Activated CD4-positive, alpha-beta T cell treated with anti-CD3 and anti-CD28 coated beads for 48 hours (primary cell): ENCODE measurements around the gene ARFGAP2.

Source experiments
- DNase-seq: peaks from one replicate; pipeline ENCODE4 v3.0.0-alpha.2; 2020

Gene ARFGAP2

DNA sequence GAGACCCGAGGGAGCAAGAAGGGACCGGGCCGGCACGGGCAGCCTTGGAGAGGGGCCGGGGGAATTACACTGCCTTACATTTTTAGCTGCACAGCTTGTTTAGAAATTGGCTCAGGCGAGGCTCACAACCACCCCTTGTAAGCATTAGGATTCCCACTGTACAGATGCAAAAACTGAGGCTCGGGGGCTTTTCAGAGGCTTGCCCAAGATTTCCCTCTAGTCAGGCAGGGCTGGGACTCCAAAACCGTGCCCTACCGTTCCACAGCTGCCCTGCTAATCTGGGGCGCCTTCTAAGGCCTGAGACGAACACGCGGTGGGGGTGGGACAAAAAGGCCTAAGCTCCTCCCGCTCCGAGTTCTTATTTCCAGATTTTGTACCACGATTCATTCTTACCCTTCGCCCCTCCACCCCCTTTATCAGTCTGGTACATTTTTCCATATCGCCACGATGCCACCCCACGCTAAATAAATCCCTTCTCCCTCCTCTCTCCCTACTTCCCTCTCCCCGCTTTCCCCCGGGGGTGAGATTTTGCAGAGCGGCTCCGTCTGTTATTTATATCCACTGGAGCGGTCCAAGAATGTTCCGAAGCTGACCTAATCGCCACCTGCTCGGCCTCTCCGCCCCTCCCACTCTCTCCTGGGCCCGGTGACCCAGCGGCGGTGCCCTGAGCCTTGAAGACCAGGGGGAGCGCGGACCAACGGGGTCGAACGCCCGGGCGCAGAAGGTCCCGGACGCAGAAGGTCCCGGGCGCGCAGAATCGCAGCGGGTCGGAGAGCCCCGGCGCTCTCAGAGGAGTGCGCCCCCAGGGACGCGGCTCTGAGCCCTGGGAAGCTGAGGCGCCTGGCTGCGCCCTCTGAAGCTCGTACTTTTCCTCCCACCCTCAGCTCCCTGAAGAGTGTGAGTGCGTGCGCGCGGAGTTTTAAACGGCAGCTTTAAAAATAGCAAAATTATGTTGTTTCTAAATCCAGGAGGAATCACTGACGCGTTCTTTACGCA, 10.3 kb upstream of the ARFGAP2 start:
- peak; percentile 74 for DNase-seq

DNA sequence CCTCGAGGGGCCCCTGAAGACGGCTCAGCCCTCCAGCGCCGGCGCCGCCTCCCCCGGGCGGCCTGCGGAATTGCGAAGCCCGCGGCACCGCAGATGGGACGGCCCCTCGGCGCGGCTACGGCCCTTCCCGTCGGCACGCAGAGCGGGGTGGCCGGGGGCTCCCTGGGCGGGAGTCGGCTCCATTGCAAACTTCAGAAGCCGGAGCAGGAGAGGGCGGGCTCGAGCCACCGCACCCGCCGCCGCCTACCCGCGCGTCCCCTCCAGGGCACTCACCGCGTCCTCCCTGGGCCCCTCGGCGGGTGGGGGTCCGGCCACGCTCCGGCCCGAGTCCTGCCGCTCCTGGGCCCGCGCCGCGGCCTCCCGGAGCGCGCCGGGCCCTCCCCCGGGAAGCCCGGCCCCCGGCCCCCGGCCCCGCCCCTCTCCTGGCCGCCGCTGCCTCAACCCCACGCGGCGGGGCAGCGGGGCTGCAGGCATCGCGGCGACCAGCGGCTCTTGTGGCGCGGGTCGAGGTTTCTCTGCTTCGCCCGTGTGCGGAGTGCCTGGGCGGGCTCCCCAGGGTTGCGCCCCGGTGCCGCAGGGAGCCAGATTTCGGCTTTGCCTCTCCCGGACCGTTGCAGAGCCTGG, 9.5 kb upstream of the ARFGAP2 start, which contains the start of gene PACSIN3:
Gene PACSIN3 (minus strand): TSS at position 359 of the 624 bp plus-strand sequence. CDS start 3,707 bp downstream, outside the sequence.
- DNase-seq = peak; percentile 55

DNA sequence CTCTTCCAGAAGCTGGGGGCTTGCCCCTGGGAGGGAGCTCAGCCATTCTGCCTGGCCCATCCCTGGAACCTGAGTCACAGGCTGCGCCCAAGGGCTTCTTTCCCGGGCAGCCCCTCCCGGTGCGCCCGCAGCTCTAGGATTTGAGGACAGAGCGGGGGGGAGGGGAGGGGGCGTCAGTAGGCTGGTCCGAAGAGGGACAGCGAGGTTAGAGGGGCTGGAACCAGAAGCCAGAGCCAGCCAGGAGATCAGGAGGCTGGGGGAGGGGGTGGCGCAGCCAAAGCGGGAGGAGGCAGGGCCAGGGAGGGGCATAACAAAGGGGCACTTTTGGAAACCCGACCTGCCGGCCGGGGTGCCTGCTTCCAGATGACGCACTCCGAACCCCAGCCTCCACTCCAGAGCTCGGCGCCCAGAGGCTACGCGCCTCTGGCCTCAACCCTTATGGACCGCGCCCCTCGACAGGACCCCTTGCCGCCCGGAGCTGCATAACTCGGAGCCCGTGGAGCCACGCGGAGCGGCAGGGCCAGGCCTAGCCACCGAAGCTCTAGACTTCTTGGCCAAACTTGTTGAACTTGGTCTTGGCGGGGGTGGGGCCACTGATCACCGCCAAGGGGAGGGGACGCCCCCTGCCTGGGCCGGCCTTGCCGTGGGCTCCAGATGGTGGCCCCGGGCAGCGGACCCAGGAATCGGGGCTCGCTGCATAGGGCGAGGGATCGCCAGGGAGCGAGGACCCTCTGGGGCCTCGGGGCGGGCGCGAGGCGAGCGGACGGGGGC, 8.8 kb upstream of the ARFGAP2 start:
- peak; percentile 27 for DNase-seq

DNA sequence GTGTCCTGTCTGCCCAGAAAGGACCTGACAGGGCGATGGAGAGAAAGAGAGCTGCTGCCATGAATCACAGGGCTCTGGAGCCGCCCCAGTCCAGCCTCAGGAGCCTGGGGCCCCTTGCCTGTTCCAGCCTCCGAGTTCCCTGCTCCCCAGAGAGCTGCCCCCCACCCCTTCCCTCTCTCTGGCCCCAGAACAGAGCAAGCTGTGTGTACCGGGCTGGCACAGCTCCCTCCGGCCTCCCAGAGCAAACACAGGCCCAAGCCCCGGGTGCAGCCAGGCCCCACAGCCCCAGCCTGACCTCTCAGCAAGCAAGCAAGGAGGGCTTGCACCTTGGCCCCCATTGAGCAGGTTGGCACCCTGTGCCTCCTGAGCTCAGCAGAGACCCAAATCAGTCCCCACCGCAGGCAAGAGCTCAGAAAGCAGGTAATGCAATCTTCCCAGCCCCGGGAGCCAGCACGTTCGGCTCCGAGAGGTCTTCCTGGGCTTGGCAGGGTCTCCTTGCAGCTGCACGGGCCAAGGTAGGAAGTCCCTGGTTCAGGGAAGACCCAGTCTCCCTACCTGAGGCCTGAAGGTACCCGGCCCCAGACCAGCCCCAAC, 8.1 kb upstream of the ARFGAP2 start:
- DNase-seq = no peak

DNA sequence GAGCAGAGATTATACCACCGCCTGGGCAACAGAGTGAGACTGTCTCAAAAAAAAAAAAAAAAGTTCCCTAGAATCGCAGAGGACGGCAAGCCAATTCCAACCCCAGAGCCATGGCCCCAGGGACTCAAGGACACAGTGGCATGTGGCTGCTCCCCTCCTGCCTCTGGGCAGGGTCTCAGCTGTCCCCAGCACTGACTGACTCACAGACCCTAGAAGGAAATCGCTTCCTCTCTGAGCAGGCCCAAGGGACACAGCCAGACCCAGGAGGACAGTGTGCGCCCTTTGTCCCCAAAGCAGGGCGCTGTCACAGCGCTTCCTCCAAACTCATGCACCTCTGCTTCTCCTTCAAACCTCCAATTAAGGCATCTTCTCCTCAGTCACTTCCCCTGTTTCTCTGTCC, 7.3 kb upstream of the ARFGAP2 start:
- DNase-seq = no peak

DNA sequence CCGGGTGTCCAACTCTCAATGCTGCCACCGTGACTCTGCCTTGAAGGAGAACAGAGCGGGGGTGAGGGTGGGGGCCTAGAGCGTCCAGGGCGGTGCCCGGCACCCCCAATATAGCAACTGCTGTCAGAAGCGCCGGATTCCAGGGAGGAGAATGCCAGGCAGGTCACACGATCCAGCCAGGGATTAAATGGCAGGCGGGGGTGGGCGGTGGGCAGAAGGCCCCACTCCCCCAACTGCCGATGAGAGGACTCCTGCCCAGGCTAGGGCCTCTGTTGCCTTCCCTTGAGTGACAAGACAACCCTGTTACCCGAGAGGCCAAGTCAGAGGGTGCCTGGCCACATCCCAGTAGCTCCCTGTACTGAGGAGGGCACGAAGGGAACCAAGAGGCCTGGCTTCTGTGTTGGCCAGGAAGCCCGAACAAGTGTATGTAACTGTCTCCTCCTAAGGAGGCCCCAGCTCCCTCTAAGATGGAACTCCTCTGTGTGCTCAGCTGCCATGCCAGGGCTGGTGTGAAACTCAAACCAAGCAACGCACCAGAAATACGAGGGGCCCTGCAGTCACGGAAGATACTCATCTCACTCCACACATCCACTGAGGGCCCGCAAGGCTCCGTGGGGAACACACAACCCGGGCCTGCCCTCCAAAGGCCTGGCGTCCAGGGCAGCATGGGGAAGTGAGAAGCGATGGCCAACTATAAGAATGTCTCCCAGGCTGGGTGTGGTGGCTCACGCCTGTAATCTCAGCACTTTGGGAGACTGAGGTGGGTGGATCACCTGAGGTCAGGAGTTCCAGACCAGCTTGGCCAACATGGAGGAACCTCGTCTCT, 6.6 kb upstream of the ARFGAP2 start:
- no peak for DNase-seq

DNA sequence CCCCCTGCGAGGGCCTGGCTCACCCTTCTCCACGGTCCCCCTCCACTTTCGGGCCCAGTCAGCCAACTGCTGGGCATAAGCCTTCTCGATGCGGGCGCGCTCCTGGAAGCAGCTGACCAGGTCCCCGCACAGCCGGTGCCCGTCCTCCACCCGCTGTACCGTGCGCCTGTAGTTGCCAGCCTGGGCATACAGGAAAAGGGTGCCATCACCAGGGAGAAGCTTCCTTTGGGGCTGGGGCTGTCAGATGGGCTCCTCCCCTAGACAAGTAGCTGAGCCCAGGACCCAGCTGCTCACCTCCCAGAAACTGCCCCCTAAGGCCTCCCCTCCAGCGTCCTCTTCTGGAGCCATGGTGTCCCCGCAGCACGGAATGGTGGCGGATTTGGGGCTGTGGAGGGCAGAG, 5.7 kb upstream of the ARFGAP2 start:
- DNase-seq = no peak

DNA sequence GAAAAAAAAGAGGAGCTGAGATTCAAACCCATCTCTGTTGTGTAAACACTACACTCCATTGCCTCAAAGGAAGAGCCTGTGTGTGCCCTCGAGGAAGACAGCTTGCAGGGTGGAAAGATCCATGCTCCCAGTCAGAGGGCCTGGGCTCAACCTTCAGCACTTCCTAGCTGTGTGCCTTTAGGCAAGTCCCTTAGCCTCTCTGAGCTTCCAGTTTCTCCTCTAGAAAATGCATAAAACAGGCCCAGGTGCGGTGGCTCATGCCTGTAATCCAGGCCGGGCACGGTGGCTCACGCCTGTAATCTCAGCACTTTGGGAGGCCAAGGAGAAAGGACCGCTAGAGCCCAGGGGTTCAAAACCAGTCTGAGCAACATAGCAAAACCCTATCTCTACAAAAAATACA, 4.6 kb upstream of the ARFGAP2 start:
- no peak for DNase-seq

DNA sequence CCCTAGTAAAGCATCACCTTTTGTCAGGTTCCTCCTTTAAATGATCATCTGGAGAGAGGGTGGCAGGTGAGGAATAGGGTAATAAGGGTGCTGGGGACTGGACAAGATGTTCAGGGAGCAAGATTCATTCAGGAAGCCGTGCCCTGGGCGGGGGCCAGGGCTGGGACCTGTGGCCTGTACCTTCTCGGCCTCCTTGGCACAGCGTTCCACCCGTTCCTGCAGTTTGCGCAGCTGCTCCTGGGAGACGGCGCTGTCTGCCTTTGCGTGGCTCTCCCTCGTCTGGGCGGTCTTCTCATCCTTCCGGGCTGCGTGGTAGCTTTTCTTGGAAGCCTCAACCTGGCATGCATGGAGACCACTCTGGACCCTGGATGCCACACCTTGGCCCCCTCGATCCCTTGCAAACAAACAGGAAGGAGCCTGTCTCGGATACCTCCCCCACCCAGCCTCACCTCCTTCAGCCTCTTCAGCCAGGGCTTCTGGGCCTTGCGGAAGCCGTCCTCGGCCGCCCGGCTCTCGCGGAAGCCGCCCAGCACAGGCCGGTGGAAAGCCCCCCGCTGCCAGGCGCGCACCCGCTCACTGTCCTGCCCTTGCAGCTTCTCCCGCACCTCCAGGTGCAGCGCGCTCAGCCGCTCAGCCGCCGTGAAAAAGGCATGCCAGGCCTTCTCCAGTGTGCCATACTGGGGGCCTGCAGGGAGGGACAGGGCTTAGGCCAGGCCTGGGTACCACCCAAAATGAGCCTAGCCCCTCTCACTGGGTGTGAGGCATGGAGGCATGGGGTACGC, 3.5 kb upstream of the ARFGAP2 start:
- DNase-seq = no peak

DNA sequence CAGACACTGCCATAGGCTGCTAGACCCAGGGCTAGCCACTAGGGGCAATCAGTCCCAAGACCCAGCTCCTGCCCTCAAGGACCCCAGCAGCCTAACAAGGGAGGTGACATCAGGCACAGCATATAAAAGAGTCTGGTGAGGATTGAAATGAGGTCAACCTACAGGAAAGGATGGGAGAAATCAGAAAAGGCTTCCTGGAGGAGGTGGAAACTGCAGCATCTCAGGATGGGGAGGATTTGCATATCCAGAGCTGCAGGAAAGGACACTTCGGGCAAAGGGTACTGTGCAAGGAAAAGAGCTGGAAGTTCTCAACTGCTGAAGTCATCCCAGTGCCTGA, 2.9 kb upstream of the ARFGAP2 start:
- peak; percentile 67 for DNase-seq

DNA sequence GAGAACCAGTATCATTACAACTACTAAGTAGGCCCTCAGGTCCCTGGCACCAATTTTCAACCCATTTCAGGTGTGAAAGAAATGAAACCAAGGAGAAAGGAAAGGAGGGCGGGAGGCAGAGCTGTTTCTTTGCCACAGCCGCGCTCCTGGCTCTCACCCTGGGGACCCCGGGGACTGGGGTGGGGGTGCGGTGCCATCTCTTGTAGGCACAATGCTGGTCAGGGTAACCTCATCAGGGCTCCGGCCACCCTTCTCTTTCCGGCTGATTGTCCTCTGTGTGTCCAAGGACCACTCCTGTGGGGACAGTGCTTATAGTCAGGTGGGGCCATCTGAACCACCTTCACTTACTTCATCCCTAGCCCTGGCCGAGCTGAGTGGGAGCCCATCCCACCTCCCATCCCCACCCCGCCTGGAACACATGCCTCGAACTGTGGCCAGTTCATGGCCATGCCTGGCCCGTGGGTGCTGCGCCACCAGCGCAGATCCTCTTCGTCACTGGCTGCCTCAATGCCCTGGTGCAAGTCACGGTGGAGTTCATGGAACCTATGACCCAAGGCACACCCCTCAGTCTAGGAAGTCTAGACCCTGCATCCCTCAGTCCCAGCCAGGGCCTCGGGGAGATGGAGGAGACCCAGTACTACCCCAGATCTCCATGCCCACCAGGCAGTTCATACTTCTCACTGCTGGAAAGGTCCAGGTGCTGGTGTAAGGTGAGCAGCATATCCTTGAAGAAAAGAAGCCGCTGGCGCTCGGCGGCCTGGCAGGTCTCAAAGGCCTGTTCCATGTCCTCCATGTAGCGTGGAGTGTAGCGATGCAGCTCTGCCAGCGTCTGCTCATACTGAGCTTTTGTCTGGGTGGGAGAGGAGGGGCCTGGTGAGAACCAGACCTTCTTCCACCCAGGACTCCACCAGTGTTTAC, 2.3 kb upstream of the ARFGAP2 start:
- DNase-seq = no peak

DNA sequence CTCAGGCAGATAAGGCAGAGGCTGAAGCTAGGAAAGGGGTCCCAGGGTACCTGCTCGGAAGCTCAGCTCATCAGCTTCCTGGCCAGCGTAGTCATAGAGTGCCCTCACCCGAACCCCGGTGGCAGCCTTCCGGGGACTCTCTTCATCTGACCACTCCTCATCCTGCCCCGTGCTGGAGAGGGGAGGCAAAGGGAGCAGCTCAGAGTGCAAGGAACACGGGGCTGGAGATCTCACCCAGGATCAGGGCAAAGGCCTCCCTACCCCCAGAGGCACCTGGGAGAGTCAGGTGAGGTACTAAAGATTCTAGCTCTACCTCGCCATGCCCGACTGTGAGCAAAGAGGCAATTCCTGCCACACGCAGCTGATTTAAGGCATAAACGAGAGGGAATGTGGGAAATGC, 1.6 kb upstream of the ARFGAP2 start:
- DNase-seq = no peak

DNA sequence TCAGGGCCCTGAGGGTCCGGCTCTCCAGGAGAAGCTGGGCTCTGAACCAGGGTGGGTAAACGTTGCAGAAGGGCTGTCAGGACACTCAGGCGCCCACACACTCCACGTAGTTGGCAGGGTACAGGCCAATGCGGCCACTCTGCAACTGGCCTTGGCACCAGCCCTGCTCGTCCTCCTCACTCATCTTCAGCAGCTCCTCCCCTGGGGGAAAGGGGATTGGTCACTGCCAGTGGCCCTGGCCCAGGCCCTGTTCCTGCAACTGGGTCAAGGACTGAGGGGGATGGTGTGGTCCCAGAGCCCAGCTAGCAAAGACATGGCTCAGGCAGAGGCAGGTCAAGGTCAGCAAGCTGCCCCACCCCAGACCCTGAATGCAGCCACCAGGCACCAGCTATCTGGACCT, 1.2 kb upstream of the ARFGAP2 start:
- no peak for DNase-seq

DNA sequence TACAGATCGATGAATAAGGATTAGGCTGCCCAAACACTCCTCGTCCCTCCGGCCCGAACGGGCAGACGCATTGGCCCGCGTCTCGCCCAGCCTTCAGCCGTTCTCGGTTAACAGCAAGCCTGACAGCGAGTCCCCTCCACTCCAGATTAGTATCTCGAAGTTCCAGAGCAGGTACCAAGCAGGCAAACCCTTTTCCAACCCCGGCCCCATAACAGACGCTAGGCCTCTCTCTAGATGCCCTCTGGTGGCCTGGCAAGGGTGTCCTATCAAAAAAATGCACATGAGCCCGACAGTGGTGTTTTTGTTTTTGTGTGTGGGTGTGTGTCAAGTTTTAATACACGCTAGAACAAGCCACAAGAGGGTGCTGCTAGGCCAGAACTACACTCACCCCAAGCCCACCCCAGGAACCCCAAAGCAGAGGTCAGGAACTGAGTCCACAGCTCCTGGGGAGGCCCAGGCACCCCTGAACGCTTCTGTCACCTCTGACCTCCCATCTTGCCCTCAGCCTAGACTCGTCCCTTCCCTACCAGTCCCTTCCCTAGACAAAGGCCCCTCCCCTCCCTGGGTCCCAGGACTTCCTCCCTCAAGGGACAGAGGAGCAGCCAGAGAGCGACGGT, 658 bp upstream of the ARFGAP2 start:
- peak; percentile 78 for DNase-seq

DNA sequence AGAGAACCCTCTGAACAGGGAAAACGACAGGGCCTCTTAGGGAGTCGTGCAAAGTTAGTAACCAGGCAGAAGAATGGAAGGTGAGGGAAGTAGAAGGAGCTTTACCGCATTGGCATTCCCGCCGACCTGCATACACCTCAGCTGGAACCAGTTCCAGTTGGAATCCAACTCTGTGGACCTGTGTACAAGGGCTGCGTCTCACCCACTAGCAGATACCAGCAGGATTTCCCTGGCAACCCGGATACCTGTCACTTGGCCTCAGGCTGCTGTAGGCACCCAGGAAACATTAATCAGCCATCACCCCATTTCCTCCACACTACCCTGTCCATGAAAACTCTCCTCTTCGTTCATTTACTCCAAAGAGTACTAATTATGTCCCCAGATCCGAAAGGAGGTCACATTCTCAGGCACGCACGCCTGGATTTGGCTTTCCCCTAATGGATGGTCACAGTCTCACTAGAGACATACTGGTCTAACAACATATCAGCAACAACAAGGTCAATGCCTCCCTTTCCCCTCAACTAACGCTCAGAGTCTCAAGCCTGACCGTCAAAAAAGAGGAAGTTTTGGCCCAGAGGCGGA, 842 bp downstream of the ARFGAP2 start:
- no peak for DNase-seq

DNA sequence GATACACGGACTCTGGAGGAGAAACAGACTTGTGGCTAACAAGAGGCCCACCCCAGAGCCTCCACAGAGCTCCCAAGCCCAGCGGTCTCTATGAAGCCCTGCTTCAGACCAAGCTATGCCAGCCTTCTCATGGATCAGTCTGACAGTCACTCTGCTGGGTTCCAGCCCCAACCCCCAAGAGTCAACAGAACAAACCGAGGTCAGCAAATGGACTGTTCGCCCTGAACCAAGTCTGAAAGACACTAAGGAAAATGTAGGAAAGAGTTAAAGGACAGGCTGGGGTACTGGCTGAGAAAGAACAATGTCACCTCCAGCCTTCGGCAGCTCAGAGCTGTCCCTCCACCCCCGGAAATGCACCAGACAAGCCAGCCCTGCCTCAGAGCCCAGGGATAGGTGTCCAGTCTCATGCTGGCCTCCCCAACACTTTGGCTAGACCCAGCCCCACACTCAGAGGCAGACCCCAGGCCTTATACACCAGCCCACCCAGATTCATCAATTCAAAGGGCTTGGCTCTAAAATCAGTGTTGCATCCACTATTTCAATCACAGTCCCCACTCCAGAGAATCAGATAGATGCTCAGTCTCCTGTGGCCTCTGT, 3.8 kb downstream of the ARFGAP2 start:
- no peak for DNase-seq

DNA sequence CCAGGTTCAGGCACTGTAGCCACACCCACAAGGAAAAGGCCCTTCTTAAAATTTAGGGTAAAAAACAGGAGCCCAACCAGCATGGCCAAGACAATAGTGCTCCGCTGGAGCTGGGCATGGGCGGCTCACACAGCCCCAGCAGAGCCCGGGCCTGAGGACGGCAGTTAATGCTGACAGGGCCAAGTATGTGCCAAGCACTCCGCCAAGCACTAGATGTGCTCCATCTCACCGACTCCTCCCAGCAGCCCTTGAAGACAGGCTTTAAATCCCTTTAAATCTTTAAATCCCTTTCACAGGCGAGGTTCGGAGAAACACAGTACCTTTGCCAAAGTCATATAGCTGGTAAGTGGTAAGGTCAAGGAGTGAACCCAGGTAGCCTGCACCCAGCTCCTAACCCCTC, 4.8 kb downstream of the ARFGAP2 start:
- DNase-seq = no peak

DNA sequence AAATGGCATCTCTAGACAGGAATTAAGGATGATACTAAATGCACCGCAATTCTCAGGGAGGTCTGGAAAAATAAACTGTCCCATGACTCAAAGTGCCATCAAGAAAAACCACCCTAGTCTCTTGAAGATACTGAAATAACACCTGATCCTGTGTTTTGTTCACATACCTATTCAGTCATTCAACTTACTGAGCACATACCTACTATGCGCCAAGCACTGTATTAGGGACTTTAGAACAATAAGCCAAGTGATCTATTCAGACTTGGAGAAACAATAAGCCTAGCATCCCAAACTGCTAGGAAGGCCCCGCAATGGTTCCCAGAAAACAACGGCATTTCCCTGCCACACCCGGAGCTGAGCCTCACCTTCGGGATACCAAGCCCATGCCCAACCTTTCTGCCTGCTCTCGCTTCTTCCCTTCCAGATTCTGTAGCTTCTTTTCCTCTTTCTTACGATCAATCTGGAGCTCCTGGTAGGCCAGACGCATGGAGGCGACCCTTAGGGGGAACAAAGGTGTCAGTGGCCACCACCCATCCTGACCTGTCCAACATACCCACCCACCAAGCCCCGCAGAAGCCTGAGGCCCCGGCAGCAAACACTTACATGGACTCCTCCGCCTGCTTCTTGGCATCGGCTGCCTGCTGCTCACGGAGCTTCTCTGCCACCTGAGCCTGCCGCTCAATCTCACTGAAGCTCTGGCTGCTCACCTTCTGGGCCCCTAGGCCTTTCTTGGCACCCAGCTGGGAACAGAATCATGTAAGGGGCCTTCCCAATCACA, 5.4 kb downstream of the ARFGAP2 start:
- DNase-seq = no peak
